Hepatic stellate cell (primary cell): Measurements from ENCODE around the gene FAR2.
A peak's percentile ranks its signal among the peaks of the same experiment; 100 is the strongest.
"Not testable (repeated sequence)": the region's sequence is repeated elsewhere in the genome, so short reads cannot be mapped to it uniquely, and the experiment has no call there.

Source experiments
- DNase-seq: peaks from one replicate; pipeline ENCODE4 v3.0.0; 2011; ENCODE audit warnings: low spot score

Gene FAR2

DNA sequence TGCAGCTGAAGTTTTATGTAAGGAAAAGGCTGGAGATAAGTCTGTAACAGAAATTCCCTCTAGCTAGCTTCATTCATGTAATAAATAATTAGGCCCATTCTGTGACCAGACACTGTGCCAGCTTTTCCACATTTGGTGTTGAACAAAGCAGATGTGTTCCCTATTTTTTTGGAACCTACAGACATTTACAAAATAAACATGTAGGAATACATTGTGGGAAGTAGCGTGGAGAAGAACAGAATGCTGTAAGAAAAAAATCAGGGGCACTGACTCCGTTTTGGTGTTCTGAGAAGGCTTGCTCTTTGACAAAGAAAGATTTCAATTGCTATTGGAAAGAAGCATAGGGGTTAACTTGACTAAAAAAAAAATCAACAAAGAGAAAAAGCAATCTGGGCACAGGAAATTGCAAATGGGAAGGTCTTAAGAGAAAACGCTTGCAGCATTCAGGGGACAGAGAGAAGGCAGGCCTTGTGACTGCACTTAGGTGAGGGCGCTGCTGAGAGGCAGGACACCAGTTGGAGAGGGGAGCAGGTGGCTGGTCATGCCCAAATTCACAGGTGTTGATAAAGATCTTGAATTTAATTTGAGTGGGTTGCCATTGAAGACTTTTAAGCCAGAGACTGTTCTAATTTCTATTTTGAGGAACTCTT, 4.0 kb downstream of the FAR2 start:
- no peak for DNase-seq

DNA sequence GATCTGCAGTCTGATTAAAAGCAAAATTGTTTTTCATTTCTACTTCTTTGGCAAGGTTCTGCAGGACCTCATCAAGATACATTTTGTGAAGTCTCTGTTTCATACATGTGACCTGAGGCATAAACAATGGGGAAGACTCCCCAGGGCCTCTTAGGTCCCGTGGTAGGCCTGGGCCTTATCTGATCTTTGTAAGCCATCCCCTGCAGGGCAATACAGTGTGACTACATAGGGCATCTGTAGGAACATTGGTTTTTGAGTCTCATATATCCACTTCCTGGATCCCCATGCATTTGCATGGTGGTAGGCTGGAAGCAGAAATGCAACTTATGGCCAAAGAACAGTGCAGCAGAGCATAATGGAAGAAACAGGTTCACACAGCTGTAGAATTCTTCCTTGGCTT, 6.0 kb downstream of the FAR2 start:
- DNase-seq, result no peak

DNA sequence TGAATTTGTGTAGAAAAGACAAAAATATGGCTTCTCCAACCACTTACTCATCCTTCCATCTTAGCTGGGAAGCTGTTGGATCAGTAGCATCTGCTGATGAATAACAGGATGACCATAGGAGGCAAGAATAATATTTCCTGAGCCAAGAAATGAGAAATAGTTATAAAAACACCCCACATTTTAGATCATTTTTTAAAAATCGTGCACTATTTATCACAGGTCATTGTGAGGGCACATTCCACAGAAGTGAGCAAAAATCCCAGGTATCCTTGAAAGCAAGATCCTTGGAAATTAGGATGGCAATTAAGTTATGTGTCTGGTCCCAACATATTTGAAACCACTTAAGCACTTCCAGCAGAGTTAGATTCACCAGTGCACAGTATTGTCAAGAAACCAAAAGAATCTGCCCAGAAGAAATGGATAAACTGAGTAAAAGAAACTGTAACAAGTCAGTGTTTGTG, 8.4 kb downstream of the FAR2 start:
- peak; percentile 38 for DNase-seq

DNA sequence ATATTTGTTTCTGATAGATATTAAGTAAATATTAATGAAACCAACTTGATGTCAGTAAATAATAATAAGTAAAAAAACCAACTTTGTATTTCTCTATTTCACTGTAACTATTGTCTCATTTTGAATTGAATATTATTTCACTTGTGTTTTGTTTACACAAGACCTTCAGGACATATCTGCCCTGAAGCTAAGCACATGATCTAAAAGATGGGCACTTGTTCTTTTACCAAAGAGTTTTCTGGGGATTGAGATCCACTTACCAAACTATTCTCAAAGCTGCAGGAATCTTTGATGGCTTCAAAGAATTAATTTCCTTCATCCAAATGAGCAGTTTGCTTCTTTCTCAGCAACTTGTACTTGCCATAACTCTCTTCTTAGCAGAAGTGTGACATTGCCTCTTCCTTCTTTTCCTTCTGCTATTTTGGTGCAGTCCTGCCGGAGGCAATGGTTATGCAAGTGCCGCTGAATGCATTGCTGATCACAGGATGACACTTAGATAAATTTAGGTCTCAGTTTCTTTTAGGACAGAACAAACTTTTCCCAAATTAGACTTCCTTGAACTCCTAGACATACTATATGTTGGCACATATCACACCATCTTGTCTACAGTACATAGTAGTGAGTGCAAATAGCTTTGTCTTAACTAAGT, 9.2 kb downstream of the FAR2 start:
- DNase-seq, result no peak

DNA sequence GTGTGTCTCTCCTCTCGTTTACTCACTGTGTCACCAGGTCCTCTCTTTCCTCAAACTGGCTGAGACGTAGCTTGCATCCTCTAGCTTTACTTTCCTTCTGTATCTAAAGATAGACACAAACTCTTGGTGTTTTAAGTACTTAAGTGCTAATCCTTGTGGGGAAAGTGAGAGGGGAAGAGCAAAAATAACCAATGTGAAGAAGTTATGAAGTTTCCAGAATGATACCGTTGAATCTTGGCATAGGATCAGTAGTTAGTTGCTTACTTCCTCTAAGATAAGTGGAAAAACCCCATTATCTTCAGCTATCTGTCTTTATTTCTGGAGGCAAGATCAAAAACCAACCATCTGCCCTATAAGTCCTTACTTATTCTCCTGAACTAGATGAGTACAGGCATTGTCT, 10.6 kb downstream of the FAR2 start:
- no peak for DNase-seq

DNA sequence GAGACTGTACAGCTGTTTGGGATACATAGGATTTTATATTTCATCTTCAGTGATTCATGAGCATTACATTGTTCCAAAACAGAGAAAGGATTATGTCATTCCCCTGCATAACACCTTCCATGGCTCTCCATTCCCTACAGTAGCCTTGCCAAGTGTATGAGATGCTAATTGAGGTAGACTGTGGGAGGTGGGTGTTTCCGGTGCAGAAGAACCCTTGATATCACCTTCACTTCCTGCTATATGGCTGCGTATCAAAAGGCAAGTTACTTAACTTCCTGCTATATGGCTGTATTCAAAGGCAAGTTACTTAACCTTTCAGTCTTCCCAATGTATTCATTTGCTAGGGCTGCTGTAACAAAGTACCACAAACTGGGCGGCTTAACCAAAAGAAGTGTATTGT, 11.2 kb downstream of the FAR2 start:
- DNase-seq, result no peak

DNA sequence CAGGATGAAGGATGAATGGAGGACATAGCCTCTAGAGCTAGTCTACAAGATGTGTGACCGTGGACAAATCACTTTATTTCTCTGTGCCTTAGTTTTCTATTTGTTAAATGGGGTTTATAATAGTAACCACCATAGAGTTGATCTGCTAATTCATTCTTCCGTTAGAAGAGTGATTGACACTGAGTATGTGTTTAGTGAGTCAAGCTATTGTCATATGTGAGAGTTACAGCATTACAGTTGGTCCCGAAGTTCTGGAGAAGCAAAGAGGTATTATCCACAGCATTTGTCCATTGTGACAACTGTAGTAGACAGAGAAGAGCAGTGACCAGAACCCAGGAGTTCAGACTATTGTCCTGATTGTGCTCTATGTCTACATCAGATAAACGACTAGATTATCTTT, 14.1 kb downstream of the FAR2 start:
- DNase-seq, result no peak

DNA sequence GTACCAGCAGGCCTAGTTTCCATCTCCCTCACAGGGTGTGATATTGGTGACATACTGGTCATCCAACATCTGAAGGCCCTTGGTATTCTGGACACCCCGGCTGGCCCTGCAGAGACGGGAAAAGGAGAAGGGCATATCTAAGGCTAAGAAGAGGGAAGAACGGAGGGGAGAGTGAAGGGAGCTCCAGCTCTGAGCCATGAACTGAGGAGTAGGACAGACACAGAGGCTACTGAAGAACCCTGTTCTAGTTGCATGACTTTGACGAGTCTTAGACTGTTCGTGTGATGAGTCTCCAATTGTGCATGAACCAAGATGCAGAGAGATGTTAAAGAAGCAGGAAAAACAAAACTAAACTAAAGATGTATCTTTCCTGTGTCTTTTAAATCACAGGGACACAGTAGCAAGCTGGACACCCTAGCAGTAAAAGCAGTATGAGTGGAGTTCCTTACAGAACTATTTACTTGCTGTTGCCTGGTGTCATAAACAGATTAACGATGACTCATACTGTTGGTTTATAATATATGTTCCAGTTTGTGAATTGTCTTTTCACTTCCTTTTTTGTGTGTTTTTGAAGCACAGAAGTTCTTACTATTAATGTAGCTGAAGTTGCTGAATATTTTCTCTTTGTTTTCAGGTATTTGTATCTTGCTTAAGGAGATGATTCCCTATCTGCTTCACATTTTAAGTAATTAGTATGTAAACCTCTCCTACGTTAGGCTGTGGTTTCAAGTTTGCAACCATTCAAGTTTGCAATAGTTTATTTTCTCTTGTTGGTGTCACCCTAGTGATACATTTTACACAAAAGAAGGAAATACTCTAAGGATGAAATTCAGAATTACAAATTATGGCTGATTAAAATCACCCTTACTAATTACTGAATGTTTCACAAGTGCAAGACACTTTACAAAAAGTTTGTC, 15.7 kb downstream of the FAR2 start:
- peak; percentile 82 for DNase-seq

DNA sequence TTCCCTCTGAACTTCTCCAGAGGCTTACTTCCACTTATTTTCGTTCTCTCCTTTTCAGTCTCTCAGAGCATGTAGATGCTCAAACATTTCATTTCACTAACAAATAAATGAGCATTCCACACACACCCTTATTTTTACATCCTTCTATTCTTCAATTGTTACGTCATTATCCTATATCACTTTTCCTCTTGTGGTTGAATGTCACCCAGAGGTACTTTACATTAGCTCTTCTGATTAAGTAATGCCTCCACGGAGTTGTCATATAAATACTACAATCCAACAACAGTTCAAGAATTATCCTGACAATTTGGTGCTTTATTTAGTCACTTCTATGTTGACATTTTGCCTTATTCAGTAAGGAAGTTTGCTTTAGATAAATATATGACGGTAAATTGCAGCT, 18.4 kb downstream of the FAR2 start:
- no peak for DNase-seq

DNA sequence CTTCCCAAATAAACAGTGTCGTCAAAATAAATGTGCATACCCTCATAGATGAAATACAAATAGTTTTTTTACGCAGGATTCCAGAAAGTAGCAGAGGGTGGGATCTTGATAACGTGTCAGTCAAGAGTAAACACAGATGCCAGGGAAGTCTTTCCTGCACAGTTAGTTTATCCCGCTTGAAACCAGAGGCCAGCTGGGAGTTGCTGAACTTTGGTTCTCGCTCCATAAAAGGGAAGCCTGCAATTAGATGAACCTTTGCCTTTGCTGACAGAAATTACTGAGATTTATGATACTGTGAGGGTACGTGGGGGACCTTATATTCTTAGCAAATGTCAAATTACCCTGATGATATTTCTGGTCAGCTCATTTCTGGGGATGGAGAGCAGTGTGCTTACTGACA, 18.9 kb downstream of the FAR2 start:
- no peak for DNase-seq

DNA sequence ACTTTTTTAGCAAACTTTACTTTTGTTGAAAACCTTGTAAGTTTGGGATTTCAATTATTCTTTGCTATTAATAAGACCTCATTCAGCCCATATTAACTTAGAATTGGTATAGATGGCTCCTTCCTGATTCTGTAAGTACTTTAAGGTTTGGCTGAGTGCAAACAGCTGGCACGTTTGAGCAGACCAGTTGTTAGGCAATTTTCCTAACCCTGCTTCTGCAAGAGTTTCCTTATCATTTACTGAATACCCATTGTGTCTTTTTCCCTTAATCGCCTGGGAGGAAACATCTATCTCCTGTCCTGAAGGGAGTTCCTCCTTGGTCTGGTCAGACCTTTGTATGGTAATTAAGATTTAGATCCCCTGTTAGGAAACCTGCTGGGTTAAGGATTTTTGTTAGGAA, 20.9 kb downstream of the FAR2 start:
- not testable (repeated sequence) for DNase-seq

DNA sequence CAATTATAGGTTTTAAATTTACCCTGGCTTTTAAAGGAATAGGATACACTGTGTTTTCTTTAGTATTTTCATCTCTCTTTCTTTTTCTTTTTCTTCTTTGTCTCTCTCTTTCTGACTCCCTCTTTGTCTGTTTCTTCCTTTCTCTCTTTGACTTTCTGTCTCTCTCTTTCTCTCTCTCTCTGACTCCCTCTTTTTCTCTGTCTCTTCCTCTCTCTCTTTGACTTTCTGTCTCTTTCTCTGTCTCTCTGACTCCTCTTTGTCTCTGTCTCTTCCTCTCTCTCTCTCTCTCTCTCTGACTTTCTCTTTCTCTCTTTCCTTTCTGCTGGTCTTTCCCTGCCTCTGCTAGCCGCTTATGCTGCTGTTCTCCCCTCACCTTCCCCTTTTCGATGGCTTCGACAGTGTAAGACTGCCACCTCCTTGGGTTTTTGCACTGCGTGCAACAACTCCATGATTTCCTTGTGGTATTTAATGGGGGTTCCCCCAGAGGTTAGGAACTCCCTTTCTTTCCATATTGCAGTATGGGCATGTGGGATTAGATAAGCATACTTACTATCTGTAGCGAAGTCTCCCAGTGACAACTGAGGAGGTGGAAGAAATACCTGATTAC, 21.5 kb downstream of the FAR2 start:
- not testable (repeated sequence) for DNase-seq

DNA sequence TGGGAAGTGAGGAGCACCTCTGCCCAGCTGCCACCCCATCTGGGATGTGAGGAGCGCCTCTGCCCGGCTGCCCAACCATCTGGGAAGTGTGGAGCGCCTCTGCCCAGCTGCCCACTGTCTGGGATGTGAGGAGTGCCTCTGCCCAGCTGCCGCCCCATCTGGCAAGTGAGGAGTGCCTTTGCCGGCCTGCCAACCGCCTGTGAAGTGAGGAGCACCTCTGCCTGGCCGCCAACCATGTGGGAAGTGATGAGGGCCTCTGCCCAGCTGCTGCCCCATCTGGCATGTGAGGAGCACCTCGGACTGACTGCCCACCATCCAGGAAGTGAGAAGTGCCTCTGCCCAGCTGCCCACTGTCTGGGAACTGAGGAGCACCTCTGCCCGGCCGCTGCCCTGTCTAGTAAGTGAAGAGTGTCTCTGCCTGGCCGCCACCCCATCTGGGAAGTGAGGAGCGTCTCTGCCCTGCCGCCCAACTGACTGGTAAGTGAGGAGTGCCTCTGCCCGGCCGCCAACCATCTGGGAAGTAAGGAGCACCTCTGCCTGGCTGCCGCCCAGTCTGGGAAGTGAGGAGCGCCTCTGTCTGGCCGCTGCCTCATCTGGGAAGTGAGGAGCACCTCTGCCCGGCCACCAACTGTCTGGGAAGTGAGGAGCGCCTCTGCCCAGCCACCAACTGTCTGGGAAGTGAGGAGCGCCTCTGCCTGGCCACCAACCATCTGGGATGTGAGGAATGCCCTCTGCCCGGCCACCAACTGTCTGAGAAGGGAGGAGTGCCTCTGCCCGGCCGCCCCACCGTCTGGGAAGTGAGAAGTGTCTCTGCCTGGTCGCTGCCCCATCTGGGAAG, 22.6 kb downstream of the FAR2 start:
- no peak for DNase-seq

DNA sequence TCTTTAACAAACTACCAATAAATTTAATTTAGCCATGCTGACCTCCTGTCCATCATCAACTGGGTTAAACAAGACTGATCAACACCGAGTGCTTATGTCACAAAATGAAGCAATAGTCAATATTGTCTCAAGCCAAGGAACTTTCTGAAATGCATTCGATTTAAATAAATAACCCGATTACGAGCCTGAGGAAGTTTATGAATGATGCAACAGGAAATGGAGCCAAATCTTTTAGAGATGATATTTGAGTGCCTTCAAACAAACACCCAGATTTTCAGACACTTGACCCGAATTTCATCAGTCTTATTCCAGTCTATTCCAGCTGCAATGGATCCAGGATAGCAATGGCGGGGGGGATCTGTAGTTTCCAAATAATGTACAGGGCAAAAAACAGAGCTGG, 27.9 kb downstream of the FAR2 start:
- DNase-seq, result peak; percentile 29

DNA sequence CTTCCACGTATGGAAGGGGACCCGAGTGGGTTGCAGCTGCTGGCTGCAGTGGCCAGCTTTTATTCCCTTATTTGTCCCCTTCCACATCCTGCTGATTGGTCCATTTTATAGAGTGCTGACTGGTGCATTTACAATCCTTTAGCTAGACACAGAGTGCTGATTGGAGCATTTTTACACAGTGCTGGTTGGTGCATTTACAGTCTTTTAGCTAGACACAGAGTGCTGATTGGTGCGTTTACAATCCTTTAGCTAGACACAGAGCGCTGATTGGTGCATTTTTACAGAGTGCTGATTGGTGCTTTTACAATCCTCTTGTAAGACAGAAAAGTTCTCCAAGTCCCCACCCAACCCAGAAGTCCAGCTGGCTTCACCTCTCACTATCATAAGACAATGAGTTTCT, 33.2 kb downstream of the FAR2 start:
- not testable (repeated sequence) for DNase-seq

DNA sequence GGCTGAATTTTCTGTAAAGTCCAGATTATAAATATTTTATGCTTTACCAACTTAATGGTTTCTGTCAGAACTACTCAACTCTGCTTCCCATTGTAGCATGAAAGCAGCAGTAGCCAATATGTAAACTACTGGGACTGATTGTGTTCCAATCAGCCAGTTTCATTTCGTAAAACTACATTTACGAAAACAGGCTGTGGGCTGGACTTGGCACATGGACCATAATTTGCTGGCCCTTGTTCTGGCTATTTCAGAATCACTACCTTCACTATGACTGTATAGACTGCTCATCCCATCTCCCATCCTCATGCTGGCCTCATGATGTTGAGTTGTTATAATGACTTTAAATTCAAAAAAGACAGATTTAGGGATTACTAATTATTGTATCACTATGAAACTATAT, 38.7 kb downstream of the FAR2 start:
- no peak for DNase-seq

DNA sequence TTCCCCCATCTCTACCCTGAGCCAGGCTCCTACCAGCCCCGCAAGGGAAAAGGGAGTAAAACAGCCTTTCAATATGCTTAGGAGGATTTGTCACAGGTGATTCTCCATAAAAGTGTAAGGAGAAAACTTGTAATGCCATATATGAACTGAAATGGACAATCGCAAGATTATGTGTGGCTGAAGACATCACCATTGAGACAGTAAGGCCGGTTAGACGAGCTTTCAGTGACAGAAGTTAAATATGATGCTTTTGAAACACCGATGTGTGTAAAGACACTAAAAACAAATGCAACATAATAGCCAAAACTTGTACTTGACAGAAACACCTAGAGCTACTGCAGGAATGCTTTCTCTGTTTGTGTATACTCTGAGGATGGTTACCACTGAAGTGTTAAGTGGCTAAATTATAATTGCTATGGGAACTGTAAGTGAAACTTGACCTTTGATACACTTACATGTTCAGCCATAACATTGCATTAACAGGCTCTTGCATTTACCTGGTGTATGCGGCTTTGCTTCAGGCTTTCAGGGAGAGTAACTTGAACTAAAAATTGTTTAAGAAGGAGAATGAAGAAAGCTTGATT, 42.3 kb downstream of the FAR2 start:
- DNase-seq, result no peak

DNA sequence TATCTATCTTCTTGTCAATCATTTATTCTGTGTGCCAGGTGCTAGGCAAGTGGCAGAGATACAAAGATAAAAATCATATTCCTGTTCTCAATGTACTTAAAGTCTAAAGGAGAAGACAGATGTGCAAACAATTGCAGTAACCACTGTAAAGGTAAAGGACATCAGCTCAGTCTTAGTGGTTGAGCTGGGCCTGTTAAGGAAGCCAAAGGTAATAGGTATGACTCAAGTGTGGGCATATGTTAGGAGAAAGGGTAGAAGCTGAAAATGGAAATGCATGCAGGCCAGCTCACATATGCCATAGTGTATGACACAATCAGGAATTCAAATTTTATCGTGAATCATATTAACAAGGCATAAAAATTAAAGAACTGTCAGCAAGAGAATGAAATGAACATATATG, 49.8 kb downstream of the FAR2 start:
- DNase-seq, result no peak

DNA sequence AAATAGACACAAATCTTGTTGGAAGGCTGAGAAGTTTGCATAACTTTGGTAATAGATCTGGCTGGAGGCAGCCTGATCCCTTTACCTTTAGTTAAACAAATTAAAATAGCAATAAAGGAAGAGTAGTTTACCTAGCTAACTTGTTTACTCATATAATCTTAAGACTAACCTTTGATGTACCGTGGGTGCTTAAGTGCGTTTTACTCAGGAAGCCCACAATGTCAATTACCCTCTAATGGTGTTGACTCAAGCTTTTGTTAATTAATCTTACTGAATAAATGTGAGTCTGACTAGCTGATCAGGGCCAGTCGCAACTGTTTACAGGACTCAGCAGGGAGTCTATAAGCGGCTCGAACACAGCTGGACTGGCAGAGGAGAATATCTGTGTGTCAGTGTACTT, 51.5 kb downstream of the FAR2 start:
- no peak for DNase-seq

DNA sequence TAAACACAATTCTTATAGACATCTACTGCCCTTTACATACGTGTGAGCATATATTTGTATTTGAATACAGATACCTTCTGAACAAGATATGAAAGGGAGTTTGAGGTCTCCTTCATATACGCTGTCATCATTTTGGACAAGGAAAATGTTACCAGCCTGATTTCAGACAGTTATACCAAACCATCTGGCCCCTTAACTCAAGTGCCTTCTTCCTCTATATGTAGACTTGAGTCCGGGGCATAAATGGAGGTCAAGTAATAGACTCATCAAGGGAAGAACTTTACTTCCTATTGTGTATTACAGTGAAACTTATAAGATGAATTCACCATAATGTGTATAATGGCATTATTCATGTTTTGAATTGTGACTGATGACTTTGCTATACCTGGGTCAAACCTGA, 52.2 kb downstream of the FAR2 start:
- DNase-seq, result no peak

DNA sequence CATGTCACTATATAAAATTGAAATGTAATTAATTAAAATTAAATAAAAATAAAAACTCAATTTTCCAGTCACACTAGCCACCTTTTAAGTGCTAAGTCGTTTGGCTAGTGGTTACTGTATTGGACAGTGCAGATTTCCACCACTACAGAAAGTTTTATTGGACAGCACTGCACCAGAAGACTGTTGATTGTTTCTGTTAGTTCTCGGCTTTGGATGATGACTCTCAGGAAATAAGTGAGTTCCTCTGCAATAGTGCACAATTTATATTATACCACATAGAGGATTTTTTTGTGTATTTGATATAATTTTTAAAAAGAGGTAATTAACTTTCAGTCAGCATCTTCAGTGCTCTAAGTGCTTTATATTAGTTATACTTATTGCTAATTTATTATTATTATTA, 52.7 kb downstream of the FAR2 start:
- DNase-seq, result no peak
